Measurements from ENCODE around the gene IL4R.

Gene IL4R

DNA sequence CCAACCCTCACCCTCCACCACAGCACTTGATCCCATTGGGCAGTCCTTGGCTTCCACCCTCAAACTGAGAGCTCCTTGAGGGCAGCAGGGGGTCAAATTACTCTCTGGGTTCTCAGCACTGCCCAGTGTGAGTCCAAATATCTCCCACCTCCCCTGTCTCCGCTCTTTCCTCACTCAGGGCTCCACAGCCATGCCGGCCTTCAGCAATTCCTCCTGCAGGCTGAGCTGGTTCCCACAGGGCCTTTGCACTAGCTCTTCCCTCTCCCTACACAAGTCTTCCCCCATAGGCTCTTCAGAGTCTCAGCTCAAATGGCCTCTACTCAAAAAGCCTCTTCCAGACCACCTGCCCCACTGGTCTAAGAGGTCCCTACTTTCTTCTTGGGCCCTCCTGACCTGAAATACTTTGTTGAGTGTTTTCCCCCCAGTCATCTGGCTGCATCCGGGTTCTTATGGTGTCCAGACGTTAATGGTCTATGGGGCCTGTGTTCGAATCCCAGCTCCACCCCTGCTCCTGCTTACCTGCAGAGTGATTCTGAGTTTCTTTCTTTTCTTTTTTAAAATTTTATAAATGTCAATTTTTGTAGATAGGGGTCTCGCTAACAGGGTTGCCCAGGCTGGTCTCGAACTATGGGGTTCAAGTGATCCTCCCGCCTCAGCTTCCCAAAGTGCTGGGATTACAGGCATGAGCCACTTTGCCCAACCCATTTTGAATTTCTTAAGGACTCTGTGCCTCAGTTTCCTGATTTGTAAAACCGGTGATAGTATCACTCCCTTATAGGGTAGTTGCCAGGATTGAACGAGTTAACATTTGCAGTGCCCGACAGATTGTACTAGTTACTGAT lies 973 bp upstream of the IL4R start:
- no peak overlapping the region for H3K27ac ChIP-seq
- no peak for TF ChIP-seq ZFX (IDR thresholded peaks at IDR 0.05)
- TF ChIP-seq, protein P1, sequence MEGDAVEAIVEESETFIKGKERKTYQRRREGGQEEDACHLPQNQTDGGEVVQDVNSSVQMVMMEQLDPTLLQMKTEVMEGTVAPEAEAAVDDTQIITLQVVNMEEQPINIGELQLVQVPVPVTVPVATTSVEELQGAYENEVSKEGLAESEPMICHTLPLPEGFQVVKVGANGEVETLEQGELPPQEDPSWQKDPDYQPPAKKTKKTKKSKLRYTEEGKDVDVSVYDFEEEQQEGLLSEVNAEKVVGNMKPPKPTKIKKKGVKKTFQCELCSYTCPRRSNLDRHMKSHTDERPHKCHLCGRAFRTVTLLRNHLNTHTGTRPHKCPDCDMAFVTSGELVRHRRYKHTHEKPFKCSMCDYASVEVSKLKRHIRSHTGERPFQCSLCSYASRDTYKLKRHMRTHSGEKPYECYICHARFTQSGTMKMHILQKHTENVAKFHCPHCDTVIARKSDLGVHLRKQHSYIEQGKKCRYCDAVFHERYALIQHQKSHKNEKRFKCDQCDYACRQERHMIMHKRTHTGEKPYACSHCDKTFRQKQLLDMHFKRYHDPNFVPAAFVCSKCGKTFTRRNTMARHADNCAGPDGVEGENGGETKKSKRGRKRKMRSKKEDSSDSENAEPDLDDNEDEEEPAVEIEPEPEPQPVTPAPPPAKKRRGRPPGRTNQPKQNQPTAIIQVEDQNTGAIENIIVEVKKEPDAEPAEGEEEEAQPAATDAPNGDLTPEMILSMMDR (conservative IDR thresholded peaks at IDR 0.05): no peak

DNA sequence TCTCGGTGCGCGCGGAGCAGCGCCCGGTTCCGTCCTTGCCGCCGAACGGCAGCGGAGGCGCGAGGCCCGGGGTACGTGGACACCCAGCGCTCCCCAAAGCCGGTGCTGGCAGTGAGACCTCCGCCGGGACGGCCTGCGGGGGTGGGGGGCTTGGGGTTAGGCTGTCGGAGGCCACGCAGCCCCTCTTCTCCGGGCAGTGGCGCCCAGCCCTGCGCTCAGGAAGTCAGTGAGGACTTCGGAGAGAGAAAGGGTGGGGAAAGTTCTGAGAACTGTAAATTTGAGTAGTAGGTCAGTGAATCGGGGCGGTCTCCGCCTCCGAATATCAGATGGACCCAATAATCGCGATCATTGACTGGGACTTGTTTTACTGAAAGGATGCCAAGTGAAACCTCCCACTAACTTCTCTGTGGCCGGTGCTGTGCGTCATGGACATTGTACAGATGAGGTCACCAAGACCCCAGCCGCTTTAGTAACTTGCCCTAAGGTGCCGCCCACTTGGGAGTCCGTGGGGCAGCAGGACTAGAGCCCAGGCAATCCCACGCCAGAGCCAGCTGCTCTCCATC lies 468 bp downstream of the IL4R start:
- TF ChIP-seq, protein P1 (conservative IDR thresholded peaks at IDR 0.05): no peak
- TF ChIP-seq ZFX (IDR thresholded peaks at IDR 0.05): no peak
- H3K27ac ChIP-seq: no peak overlapping the region

DNA sequence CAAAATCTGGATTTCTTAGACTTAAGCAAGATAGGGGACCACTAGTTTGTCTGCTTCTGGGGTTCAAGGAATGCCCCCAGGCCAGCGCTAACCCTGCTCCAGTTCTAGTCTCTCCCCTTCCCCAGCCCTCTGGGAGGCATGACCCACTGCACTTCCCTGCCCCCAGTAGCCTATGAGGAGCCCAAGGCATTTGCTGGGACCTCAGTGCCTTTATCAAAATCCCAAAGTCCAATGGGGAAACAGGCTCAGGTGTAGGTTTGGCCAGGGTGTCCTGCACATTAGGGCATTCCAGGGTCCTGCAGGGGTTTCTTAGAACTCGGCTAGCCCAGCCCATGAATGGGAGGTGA lies 1.2 kb downstream of the IL4R start:
- TF ChIP-seq, protein P1 (conservative IDR thresholded peaks at IDR 0.05): no peak
- TF ChIP-seq ZFX (IDR thresholded peaks at IDR 0.05): no peak
- no peak overlapping the region for H3K27ac ChIP-seq

DNA sequence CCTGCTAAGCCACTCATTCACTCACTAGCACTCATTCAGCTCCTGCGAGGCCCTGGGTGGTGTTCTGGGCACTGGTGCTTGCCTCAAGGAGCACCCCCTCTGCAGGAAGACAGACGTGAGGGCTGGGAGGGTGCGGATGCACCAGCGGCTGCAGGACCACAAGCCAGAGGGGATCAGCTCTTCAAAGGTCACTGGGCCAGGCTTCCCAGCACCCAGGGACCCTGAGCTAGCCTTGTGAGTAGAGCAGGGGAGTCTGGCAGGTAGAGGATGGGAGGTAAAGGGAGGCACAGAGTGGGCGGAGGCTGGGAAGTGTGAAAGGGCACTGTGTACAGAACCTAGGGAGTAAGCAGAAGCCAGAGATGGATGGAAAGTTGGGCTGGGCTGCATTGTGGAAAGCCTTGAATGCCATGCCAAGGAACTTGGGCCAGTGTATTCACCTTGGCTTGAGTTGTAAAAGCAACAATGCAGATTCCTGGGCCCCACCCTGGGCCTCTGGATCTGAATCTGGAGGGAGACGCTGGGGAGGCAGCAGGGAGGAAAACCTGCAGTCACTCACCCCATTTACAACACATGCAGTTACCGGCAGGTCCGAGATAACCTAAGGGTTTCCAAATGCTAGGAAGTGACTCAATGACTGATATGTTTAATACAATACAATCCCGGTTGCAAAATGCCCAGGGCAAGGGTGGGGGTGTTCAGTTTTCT lies 1.7 kb downstream of the IL4R start:
- no peak for TF ChIP-seq ZFX (IDR thresholded peaks at IDR 0.05)
- TF ChIP-seq, protein P1 (conservative IDR thresholded peaks at IDR 0.05): no peak
- H3K27ac ChIP-seq: no peak overlapping the region

DNA sequence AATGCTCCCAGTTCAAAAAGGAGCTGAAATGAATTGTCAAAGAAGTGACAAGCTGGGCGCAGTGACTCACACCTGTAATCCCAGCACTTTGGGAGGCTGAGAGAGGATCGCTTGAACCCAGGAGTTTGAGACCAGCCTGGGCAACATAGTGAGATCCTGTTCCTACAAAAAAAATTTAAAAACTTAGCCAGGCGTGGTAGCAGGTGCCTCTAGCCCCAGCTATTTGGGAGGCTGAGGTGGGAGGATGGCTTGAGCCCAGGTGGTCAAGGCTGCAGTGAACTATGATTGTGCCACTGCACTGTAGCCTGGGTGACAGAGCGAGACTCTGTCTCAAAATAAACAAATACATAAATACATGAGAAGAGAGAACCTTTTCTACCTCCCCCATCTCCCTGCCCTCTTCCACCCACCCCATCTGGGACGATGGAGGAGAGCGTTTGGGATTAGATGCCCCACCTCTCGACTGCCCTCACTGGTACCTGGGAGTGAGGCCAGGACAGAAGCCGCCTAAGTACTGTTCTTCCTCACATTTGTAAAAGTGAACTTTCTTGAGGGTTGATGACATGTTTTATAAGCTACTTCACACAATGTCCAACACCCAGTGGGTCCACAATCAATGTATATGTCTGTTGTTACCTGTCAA lies 2.4 kb downstream of the IL4R start:
- TF ChIP-seq, protein P1 (conservative IDR thresholded peaks at IDR 0.05): no peak
- TF ChIP-seq ZFX (IDR thresholded peaks at IDR 0.05): no peak
- H3K27ac ChIP-seq: no peak overlapping the region

DNA sequence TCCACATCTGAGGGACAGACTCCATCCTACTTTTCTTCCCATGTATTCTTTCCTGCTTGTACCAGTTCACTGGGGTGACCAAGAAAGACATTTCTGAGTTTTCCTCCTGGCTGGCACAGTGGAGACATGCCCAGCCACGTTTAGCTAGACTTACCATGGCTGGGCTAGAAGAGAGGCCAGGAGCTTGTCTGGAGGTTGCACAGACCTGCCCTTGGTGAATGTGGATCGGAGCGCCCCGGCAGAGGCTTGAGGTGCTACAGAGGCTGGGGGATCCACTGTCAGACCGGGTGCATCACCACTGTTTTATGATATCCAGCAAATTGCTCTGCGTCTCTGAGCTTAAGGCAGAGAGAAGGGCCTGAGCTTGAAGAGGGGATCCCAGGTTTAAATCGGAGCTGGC lies 3.5 kb downstream of the IL4R start:
- H3K27ac ChIP-seq: no peak overlapping the region

More for the DNA sequence above, 3.5 kb downstream of the IL4R start:
- TF ChIP-seq ZFX (IDR thresholded peaks at IDR 0.05): no peak
- TF ChIP-seq, protein P1 (conservative IDR thresholded peaks at IDR 0.05): no peak

Data from C4-2B (cell line).